Measurements from ENCODE around the gene ECI1.
"Not testable (repeated sequence)": the region's sequence is repeated elsewhere in the genome, so short reads cannot be mapped to it uniquely, and the experiment has no call there.

ECI1 gene

DNA sequence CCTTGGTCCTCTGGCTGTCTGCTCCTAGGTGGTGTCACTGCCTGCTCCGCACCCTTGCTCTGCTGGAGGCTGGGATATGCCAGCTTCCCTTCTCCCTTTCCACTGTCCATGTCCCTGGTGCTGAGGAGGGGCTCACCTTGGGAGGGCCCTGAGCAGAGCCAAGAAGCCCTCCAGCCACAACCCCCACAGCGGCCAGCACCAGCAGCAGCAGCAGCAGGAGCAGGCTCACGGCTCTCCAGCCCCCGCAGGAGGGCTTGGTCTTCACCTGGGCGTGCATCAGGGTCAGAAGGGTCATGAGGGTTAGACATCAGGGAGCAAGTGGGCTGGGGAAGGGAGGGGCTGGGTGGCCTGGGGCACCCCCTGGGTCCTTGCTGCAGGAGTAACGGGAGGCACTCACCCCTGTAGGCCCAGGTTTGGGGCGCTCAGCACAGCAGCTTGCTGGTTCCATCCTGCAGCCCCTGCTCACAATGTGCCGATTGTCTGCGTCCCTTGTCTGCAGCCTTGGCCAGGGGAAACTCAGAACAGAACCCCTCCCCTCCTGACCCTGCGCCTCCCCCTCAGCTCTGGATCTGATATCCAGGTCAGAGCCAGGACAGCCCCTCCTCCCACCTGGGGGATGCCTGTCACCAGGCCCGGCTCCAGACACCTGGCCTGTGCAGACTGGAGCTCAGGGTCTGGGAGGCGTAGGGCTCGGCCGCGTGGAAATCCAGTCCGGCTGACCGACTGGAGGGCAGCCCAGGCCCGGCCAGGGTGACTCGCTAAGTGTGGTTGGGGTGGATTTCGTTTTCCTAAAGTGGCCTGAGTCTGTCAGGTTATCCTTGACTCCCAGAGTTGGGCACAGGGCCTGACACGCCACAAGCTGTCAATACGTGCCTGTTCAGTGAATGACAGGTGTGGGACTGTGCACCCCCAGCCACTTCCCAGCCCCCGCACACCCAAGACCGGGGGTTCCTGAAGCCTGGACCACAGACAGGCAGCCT is 40.7 kb downstream of the ECI1 start, which contains the start of gene BRICD5:
Gene BRICD5, minus strand, starts transcription at position 478 of the 980 bp plus-strand sequence. Its CDS starts 30 bp downstream, at position 448.
- DNase-seq (ENCODE audit: low spot score): no peak

- DNase-seq (ENCODE audit: low spot score): no peak
These were observed 41.4 kb downstream of the ECI1 start for GRCh38 chr16:2210009-2210332.

DNA sequence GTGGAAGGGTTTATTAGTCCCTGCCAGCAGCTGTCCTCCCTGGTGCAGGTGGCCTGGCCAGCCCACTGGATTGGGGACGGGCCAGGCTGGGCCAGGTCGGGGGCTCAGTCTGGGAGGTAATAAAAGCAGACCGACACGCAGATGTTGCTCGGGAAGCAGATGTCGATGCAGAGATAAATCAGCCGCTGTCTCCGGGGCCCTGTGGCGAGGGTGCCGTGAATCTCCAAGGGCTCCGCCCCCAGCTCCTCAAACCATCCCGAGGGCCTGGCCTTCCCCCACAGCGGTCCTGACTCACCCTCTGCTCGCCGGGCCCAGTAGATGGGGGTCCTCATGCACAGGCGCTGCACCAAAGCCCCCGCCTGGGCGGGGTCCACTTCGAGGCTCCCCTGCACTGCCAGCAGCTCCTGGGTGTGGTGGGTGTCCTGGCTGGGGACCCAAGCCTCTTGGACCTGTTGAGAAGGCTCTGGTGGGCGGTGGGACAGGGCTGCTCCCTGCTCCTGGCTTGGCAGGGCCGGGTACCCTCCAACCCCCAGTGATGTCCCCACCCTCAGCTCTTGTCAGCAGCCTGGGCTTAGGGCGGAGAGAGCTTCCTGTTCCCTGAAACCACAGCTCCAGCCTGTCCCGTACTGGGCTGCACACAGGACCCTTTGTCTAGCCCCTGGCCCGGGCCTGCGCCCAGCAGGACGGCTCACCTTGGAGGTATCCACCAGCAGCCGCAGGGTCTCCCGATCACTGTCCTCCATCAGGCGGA is 42.0 kb downstream of the ECI1 start:
- DNase-seq (ENCODE audit: low spot score): no peak

DNA sequence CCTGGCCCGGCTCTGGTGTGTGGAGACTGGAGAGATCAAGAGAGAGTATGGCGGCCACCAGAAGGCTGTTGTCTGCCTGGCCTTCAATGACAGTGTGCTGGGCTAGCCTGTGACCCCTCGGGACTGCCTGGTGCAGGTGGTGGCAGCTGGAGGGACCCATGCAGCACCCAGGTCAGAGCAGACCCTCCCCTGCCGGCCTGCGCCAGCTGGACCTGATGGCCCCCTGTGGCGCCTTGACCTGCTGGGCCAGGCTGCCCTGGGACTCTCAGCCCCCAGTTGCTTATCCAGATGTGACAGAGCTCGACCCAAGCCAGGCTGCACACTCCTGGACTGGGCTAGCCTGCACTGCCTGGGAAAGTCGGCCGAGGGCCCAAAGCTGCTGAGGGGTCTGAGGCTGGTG is 42.6 kb downstream of the ECI1 start:
- no peak for DNase-seq (ENCODE audit: low spot score)

DNA sequence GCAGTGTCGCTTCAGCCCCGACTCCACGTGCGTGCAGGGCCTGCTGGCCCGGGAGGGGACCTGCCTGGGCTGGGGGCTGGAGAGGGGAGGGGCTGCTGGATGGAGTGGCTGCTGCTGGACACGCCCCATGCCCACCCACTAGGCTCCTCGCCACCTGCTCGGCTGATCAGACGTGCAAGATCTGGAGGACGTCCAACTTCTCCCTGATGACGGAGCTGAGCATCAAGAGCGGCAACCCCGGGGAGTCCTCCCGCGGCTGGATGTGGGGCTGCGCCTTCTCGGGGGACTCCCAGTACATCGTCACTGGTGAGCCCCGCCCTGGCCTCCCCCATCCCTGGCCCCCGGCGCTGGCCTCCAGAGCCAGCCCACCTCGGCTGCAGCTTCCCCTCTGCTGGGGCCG is 43.1 kb downstream of the ECI1 start:
- no peak for DNase-seq (ENCODE audit: low spot score)

DNA sequence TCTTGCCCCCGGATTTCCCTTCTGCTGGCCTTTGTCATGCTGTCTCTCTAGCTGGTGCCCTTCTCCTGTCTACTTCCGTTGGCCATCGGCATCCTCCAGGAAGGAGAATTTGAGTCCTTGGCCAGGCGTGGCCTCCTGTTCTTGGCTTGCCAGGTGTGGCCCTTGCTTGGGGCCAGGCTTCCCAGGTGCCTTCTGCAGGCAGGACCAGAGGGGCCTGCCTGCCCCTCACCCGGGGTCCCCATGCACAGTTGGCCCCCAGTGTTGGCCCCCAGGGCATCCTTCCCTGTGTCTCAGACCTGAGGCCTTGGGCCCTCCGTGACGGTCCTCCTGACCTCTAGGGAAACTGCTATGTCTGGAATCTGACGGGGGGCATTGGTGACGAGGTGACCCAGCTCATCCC is 43.5 kb downstream of the ECI1 start:
- no peak for DNase-seq (ENCODE audit: low spot score)

DNA sequence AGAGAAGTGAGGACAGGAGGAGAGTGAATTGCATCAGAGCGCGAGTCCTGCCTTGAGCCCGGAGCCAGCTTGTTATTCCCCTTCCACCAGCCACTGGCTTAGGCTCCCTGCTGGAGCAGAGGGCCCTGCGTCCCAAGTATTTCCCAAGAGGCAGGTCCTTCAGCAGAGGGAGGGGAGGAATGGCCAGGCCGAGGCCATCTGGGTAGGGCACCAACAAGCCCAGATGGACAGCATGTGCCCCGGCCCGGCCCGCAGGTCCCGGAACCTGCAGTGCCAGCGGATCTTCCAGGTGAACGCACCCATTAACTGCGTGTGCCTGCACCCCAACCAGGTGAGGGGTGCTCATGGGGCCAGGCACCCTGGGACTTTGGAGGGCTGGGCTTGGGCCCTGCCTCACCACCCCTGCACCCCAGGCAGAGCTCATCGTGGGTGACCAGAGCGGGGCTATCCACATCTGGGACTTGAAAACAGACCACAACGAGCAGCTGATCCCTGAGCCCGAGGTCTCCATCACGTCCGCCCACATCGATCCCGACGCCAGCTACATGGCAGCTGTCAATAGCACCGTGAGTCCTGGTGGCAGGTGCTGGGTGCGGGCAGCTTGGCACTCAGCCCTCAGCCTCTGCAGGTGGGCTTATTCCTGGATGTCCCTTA is 44.5 kb downstream of the ECI1 start:
- DNase-seq (ENCODE audit: low spot score): no peak

GRCh38 chr16:2206420-2206779 is 45.0 kb downstream of the ECI1 start:
- DNase-seq (ENCODE audit: low spot score): no peak

DNA sequence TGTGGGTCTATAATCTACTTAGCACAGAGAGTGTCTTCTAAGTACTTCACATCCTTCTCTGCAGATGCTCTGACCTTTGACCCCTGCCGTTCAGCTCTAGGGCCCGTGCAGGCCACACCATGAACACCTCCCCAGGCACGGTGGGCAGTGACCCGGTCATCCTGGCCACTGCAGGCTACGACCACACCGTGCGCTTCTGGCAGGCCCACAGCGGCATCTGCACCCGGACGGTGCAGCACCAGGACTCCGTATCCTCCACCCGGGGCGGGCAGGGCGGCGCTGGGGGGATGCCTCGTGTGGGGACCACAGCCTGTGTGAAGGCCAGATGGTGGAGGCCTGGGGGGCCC is 45.4 kb downstream of the ECI1 start:
- DNase-seq (ENCODE audit: low spot score): no peak

- DNase-seq (ENCODE audit: low spot score): peak; percentile 99
These were observed 46.1 kb downstream of the ECI1 start, which contains the start of gene MLST8 for GRCh38 chr16:2205104-2205966. Gene MLST8 (plus strand): TSS chr16:2205454. CDS start chr16:2206086, 632 bp downstream.

DNA sequence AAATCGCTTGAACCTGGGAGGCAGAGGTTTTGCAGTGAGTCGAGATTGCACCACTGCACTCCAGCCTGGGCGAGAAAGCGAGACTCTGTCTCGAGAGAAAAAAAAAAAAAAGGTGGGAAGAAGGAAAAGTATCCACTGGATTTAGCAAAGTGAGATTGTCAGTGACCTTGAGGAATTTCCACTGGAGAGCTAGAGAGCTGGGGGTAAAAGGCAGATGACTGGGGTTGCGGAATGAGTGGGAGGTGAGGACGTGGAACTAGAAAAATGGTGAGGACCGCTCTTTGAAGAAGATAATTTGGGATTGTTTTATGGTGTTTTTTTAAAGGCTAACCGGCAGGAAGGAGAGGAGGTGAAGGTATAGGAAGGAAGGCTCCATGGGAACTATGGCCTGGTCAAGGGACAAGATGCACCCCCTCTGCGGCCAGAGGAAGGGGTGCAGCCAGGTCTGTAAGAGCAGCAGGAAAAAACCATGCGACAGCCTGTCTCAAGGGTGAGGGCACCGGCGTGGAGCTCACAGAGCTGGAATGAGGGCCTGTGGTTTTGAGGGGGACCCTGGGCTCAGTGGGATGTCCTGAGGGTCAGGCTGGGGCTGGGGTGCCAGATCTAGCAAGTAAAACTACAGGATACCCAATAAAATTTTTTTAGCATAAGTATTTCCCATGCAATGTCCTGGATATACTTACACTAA is 46.8 kb downstream of the ECI1 start:
- no peak for DNase-seq (ENCODE audit: low spot score)

GRCh38 chr16:2203119-2203688 is 48.2 kb downstream of the ECI1 start:
- not testable (repeated sequence) for DNase-seq (ENCODE audit: low spot score)

GRCh38 chr16:2200313-2200712 is 51.1 kb downstream of the ECI1 start:
- no peak for DNase-seq (ENCODE audit: low spot score)

- DNase-seq (ENCODE audit: low spot score): no peak
These were observed 51.7 kb downstream of the ECI1 start for GRCh38 chr16:2199621-2200139.

DNA sequence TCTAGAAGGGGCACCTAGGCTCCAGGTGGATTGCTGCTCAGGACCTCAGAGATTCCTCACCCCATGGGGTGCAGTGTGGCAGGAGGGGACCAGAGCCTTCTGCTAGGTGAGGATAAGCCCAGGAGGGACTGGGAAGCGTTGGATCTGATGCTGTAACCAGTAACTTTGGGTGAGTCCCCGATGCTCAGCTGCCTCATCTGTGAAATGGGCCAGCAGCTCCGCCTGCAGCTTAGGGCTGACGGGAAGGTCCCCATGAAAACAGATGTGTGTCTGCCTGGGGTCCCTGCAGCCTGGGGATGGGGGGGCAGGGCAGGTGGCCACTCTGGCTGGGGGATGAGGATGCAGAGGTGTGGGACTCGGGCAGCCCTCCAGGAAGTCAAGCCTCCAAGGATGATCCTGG is 52.3 kb downstream of the ECI1 start:
- DNase-seq (ENCODE audit: low spot score): no peak

- no peak for DNase-seq (ENCODE audit: low spot score)
These were observed 53.1 kb downstream of the ECI1 start for GRCh38 chr16:2198283-2198682.

- no peak for DNase-seq (ENCODE audit: low spot score)
These were observed 53.6 kb downstream of the ECI1 start for GRCh38 chr16:2197765-2198164.

DNA sequence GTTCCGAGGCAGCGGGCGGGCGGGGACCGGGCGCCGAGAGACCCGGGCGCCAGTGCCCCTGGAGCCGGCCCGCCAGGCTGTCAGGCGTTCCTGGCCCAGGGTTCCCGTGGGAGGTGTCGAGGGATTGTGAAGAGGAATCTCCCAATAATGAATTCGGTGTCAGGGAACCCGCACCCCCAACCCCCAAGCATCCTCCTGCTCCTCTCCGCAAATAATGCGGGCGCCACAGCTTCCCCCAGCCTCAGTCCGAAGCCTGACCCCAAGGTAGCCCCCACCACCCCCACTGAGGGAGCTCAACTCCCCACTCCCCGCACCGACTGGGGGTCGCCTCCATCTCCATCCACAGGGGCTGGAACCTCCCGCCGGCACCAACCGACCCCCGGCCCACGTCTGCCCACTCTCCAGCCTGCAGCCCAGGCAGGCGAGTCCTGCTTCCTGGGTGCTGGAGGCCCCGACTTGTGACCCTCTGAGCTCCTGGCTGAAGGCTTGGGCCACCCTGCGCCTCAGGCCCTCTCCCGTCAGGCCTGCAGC is 54.3 kb downstream of the ECI1 start:
- DNase-seq (ENCODE audit: low spot score): no peak

- peak; percentile 81 for DNase-seq (ENCODE audit: low spot score)
These were observed 55.0 kb downstream of the ECI1 start, which contains the start of gene CASKIN1 for GRCh38 chr16:2196162-2196980. Gene CASKIN1 (minus strand): TSS chr16:2196605. CDS start chr16:2196432, 173 bp downstream.
